ENCODE measurements around the gene XYLB.
A peak's percentile ranks its signal among the peaks of the same experiment; 100 is the strongest.
"Not testable (repeated sequence)": the region's sequence is repeated elsewhere in the genome, so short reads cannot be mapped to it uniquely, and the experiment has no call there.

XYLB gene

DNA sequence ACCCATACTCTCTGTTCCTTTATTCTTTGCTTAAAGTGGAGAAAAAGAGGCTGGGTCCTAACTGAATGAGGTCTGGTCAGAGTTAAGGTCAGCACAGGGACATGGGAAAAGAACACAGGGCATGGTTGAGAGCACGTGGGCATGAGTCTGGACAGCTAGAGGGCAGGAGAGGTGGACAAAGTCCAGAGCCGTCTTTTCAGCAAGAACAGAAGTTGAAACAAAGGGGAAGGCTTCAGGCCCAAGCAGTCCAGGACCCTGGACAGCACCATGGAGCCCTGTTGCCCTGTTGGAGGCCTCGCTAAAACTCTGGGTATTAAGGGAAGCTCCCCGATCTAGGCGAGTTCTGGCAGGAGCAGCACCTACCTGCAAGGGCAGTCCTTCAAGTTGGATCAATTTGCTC, 50.7 kb downstream of the XYLB start:
- DNase-seq, result no peak
- TF ChIP-seq, protein P1, sequence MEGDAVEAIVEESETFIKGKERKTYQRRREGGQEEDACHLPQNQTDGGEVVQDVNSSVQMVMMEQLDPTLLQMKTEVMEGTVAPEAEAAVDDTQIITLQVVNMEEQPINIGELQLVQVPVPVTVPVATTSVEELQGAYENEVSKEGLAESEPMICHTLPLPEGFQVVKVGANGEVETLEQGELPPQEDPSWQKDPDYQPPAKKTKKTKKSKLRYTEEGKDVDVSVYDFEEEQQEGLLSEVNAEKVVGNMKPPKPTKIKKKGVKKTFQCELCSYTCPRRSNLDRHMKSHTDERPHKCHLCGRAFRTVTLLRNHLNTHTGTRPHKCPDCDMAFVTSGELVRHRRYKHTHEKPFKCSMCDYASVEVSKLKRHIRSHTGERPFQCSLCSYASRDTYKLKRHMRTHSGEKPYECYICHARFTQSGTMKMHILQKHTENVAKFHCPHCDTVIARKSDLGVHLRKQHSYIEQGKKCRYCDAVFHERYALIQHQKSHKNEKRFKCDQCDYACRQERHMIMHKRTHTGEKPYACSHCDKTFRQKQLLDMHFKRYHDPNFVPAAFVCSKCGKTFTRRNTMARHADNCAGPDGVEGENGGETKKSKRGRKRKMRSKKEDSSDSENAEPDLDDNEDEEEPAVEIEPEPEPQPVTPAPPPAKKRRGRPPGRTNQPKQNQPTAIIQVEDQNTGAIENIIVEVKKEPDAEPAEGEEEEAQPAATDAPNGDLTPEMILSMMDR (IDR thresholded peaks at IDR 0.05; ENCODE audit: low read depth, low read length), result no peak

GRCh38 chr3:38401246-38401962, 54.8 kb downstream of the XYLB start:
- Histone ChIP-seq H3K36me3 (peaks cover 45% of the 10 kb centered on the region), H3K4me3 (ENCODE audit: low read depth, low read length) (no peak overlapping the region), H3K27me3 (ENCODE audit: insufficient read depth, low read depth, severe bottlenecking) (no peaks in the 10 kb centered on the region), H3K9me3 (ENCODE audit: severe bottlenecking) (peaks cover 3% of the 10 kb centered on the region), H3K27ac (no peak overlapping the region)
- DNase-seq, result no peak
- TF ChIP-seq, protein P1 (IDR thresholded peaks at IDR 0.05; ENCODE audit: low read depth, low read length), result no peak

More for the DNA sequence above, 50.7 kb downstream of the XYLB start:
- no peaks in the 10 kb centered on the region for H3K27me3 ChIP-seq (ENCODE audit: insufficient read depth, low read depth, severe bottlenecking)
- no peak overlapping the region for H3K27ac ChIP-seq
- no peak overlapping the region for H3K4me3 ChIP-seq (ENCODE audit: low read depth, low read length)
- peaks cover 25% of the 10 kb centered on the region for H3K36me3 ChIP-seq
- H3K9me3 ChIP-seq (ENCODE audit: severe bottlenecking), result no peaks in the 10 kb centered on the region

DNA sequence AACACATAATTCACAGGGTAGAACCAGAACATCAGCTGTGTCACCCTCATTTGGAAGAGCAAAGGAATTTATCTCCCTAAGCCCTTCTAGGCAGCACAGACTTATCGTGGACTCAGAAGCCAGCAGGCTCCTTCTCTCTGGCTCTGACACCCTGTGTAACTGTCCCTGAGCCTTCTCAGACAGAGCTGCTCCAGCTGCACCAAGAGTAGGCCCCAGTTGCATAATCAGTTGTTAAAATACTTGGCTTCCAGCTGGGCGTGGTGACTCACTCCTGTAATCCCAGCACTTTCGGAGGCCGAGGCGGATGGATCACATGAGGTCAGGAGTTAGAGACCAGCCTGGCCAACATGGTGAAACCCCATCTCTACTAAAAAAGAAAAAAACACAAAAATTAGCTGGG, 57.7 kb downstream of the XYLB start:
- TF ChIP-seq, protein P1 (IDR thresholded peaks at IDR 0.05; ENCODE audit: low read depth, low read length), result no peak

GRCh38 chr3:38411591-38411990, 65.0 kb downstream of the XYLB start:
- Histone ChIP-seq H3K9me3 (ENCODE audit: severe bottlenecking) (no peaks in the 10 kb centered on the region), H3K36me3 (no peaks in the 10 kb centered on the region), H3K27me3 (ENCODE audit: insufficient read depth, low read depth, severe bottlenecking) (no peaks in the 10 kb centered on the region), H3K4me3 (ENCODE audit: low read depth, low read length) (no peak overlapping the region), H3K27ac (no peak overlapping the region)
- TF ChIP-seq, protein P1 (IDR thresholded peaks at IDR 0.05; ENCODE audit: low read depth, low read length), result no peak
- no peak for DNase-seq

More for the DNA sequence above, 57.7 kb downstream of the XYLB start:
- no peak for DNase-seq
- H3K4me3 ChIP-seq (ENCODE audit: low read depth, low read length), result no peak overlapping the region
- peaks cover 3% of the 10 kb centered on the region for H3K9me3 ChIP-seq (ENCODE audit: severe bottlenecking)
- H3K27me3 ChIP-seq (ENCODE audit: insufficient read depth, low read depth, severe bottlenecking), result no peaks in the 10 kb centered on the region
- peaks cover 39% of the 10 kb centered on the region for H3K36me3 ChIP-seq
- H3K27ac ChIP-seq, result no peak overlapping the region

DNA sequence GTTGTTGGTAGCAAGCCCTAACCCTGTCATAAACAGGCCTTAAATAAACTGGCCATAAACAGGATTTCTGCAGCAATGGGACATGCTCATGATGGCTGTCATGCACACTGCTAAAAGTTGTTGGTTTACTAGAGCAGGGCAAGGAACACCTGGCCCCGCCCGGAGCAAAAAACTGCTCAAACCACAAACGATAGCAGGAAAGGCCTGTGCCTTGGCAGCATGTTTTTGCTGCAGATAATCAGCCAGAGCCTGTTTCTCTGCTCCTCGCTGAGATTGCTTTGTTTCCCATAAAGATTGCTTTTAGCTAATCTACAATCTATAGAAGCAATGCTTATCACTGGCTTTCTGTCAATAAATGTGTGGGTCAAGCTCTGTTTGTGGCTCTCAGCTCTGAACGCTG, 74.2 kb downstream of the XYLB start:
- H3K27ac ChIP-seq; H3K9me3 ChIP-seq (ENCODE audit: severe bottlenecking); H3K4me3 ChIP-seq (ENCODE audit: low read depth, low read length); DNase-seq; H3K27me3 ChIP-seq (ENCODE audit: insufficient read depth, low read depth, severe bottlenecking); H3K36me3 ChIP-seq: not testable (repeated sequence)

- H3K27me3 ChIP-seq (ENCODE audit: insufficient read depth, low read depth, severe bottlenecking), result no peaks in the 10 kb centered on the region
- H3K4me3 ChIP-seq (ENCODE audit: low read depth, low read length), result no peak overlapping the region
- DNase-seq, result no peak
- H3K9me3 ChIP-seq (ENCODE audit: severe bottlenecking), result no peaks in the 10 kb centered on the region
- no peak overlapping the region for H3K27ac ChIP-seq
- no peaks in the 10 kb centered on the region for H3K36me3 ChIP-seq
- TF ChIP-seq, protein P1 (IDR thresholded peaks at IDR 0.05; ENCODE audit: low read depth, low read length), result no peak
Observed at GRCh38 chr3:38421679-38422336, 75.2 kb downstream of the XYLB start.

- not testable (repeated sequence) for H3K27ac ChIP-seq; H3K4me3 ChIP-seq (ENCODE audit: low read depth, low read length); H3K27me3 ChIP-seq (ENCODE audit: insufficient read depth, low read depth, severe bottlenecking); H3K9me3 ChIP-seq (ENCODE audit: severe bottlenecking); H3K36me3 ChIP-seq
- peak; percentile 53 for DNase-seq
Observed at GRCh38 chr3:38426798-38427426, 80.3 kb downstream of the XYLB start.

DNA sequence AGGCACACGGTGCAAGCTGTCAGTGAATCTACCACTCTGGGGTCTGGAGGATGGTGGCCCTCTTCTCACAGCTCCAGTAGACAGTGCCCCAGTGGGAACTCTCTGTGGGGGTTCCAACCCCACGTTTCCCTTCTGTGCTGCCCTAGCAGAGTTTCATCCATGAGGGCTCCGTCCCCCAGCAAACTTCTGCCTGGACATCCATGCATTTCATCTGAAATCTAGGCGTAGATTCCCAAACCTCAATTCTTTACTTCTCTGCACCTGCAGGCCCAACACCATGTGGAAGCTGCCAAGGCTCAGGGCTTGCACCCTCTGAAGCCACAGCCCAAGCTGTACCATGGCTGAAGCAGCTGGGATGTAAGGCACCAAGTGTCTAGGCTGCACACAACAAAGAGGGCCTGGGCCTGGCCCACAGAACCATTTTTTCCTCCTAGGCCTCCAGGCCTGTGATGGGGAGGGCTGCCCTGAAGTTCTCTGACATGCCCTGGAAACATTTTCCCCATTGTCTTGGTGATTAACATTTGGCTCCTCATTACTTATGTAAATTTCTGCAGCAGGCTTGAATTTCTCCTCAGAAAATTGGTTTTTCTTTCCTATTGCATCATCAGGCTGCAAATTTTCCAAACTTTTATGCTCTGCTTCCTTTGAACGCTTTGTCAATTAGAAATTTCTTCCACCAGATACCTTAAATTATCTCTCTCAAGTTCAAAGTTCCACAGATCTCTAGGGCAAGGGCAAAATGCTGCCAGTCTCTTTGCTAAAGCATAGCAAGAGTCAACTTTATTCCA, 86.5 kb downstream of the XYLB start:
- not testable (repeated sequence) for H3K36me3 ChIP-seq; H3K4me3 ChIP-seq (ENCODE audit: low read depth, low read length); DNase-seq; H3K27ac ChIP-seq; H3K27me3 ChIP-seq (ENCODE audit: insufficient read depth, low read depth, severe bottlenecking)
- peaks cover 45% of the 10 kb centered on the region for H3K9me3 ChIP-seq (ENCODE audit: severe bottlenecking)
